ENCODE results near the gene CPLX3.

Gene CPLX3

DNA sequence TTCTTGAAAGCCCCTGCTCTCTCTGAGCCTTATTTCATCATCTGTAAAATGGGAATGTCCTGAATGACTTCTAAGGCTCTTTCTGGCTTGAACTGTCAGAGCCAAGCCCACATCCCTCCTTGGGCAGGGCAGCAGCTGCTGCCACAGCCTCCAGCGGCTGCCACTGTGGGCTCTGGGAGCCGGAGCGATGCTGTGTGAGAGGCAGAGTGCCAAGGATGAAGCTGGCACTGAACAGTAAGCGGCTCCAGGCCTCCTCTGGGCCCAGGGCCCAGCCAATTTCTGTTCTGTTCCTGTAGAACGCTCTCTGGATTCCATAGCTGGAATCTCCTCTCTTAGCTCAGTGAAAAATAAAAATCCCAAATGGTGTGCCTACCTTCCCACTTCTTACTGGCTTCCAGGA, 4.4 kb downstream of the CPLX3 start:
- DNase-seq = peak; percentile 14

- no peak for DNase-seq
Measured at GRCh38 chr15:74831813-74832495, 5.5 kb downstream of the CPLX3 start.

DNA sequence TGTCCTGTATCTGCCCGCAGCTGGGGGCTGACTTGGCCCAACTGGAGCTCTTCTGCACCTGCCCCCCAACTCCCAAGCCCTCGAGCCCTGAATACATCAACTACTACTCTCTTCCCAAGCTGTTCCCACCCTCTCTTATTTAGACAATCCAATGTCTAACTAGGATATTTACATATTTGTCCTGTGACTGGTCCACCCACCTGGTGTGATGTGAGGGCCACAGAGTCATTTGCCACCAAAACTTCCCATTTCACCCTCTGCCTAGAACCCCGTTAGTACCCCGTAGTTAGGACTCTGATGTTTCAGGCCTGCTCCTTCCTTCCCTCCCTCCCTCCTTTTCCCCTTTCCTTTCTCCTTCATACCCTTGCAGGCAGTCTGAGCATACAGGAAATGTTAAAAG, 6.4 kb downstream of the CPLX3 start:
- no peak for DNase-seq

GRCh38 chr15:74833376-74834107, 7.1 kb downstream of the CPLX3 start:
- peak; percentile 24 for DNase-seq

GRCh38 chr15:74835312-74835823, 8.9 kb downstream of the CPLX3 start:
- peak; percentile 57 for DNase-seq

- DNase-seq = no peak
Measured at GRCh38 chr15:74836846-74837245, 10.4 kb downstream of the CPLX3 start.

DNA sequence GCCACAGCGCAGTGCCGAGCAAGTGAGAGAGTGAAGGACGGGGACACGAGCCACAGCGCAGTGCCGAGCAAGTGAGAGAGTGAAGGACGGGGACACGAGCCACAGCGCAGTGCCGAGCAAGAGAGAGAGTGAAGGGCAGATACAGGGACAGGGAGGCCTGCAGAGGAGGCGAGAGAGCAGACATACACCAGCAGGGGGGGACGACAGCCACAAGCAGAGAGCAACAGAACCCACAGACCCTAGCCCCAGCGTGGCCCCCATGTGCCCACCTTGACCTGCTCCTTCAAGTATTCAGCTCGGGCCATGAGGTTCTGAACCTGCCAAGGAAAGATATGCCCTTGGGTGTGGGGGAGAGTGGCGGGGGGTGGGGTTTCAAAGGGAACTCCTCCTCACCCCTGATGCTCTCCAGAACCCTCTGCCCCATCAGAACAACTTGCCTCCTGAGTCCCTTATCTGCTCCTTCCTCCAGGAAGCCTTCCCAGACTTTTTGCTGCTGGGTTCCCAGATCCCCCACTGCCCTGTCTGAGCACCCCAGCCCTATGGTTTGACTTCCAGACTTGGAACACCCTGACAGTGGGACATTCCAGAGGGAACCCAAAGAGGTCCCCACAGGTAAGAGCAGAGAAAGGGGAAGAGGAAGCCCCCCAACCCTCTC, 11.2 kb downstream of the CPLX3 start:
- DNase-seq = no peak

DNA sequence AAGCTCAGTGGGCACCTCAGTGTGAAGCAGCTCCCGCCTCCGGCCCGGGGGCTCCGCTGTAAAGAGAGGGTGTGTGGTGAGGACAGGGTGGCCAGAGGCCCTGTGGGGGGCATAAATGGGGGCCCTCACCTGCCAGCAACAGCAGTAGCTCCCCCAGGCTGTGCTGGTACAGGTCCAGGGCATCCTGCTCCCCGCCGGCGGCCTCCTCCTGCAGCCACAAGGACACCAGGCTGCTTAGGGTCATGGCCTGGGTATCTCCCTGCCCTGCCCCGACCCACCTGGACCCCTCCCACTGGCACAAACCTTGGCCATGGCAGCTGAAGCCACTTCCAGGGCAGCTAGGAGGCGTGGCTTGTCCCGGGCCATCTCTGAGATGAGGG, 11.7 kb downstream of the CPLX3 start:
- no peak for DNase-seq

DNA sequence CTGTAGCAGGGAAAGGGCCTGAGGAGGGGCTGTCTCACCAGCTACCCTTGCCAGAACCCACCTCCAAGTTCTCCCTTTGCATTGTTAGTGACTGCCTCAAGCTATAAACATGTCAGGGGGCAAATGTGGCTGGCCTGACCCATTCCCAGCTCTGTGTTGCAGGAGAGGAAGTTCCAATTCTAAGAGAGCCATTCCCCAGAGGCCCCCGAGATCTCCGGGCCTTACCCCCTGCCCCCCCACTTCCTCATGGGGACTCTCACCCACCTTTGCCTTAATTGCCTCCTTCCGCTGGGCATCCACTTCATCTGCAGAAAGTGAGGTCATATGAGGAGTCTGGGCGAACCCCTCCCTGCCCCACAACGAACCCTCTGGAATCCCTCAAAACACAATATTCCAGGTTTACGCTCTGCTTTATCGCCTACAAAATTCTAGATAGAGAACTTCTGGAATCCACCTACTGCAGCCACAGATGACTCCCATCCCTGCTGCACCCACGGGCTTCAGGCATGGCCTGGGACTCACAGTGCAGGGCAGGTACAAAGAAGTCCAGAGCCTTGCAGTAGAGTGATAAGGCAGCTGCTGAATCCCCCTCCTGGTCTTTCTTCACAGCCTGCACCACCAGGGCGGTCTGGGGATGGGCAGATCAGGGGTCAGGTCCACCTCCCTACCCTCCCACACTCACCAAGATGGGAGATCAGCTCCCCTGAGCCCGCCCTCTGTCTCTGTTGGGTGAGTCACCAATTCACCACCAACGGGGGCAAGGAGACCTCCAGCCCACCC, 12.5 kb downstream of the CPLX3 start:
- no peak for DNase-seq

DNA sequence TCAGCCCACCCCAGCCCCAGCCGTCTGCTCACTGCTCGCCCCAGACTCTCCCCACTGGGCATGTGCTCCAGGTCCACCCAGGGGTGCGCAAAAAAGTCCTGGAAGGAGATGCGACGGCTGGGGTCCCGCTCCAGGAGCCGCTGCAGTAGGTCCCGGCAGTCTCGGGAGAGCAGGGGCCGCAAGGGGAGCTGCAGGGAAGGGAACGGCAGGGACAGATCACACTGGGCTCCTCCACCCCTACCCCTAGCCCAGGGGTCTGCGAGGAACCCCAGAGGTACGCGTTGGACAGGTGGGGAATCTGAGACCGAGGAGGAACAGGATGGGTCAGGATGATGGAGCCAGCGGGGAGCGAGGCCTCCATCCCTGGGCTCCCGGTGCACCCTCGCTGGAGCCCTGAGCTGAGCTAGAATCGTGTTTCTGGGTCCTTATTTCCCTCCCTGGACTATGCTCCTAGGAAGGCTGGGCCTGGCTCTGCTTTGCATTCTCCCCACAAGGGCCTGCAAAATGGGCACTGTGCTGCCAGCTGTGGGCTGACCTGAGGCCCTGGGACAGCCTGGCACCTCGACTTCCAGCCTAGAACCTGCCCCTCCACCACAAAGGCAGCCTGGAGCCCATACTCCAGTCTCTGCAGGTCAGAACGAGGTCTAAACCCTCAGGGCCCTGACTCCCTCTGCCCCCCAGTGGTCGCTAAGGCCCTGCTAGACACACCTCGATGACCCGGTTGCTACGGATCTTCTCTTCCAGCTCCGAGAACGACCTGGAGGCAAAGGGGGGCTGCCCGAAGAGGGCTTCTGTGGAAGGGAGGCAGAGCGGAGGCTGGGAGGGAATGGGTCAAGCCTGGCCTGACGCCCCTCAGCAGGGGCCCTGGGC, 13.3 kb downstream of the CPLX3 start:
- DNase-seq = no peak

DNA sequence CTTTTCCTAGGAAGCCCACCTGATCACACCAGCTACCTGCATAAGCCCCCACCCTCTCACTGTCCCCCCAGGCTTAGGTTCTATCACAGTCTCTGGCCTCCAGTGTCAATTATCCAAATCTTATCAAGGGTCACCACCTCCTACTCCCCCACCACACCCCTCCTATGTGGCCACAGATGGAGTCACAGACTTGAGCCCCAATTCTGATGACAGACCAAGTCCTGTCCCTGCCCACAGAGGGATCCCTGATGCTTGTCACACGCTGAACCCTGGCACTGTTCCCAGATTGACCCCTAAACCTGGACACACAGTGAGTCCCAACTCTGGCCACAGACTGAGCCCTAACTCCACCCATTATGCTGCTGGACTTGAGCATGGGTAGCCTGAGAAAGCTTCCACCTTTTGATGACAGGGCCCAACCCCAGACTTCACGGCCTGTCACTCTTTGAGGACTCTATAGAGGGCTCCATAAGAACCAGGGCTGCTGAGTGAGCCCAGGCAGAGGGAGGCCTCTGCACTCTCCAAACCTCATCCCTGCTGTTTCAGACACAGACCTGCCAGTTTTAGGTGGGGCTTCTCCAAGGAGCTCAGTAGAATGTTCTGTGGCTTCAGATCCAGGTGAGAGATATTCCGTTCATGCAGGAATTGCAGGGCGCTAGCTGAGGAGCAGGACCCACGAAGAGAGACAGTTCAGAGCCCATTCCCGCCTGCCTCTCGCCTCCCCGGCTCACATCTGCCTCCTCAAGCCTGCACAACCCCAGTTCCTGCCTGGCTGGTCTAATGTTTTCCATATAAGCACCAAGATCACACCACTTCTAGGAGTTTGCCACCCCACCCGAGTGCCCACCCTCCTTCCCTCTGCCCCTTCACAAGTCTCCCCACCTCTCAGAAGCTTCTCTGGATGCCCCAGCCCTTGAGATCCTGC, 14.7 kb downstream of the CPLX3 start:
- DNase-seq = no peak

- DNase-seq = no peak
Measured at GRCh38 chr15:74841891-74842373, 15.5 kb downstream of the CPLX3 start.

DNA sequence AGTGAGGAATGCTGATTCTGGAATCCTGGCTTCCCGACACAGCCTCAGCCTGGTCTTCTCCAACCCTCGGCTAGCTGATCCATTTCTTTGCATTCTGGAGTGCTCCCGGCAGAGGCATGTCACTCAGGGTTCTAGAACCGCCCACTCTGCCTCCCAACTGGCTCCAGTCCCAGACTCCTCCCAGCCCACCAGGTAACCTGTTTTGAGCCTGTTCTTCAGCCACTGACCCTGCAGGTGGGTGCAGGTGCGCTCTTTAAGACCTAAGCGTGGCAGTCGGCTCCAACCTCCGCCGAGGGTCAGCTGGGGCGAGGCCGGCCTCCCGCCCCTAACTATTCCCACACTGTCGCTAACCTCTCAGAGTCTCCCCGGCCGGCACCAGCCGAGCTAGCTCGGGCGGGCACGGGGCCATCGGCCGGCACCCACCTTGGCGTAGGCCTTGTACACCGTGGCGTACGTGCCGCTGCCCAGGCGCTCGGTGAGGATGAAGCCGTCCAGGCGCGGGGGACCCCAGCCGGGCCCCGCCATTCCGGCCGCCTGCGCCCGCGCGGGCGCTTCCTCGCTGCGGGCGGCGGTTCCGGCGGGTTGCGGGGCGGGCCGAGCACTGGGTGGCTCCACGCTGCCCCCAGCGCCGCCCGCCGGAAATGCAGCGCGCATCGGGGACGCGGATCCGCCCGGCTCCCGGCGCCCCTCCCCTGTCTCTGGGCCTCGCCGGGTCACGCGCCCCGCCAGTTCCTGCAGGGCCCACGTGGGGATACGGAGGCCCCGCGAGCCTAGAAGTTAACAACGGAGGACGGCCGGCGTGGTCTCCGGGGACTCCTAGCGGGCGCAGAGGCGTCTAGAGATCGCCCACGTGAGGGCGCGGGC, 16.4 kb downstream of the CPLX3 start, which contains the start of gene ULK3:
Gene ULK3, minus strand, starts transcription at position 576 of the 864 bp plus-strand sequence. Its CDS starts 51 bp downstream, at position 525.
- DNase-seq = peak; percentile 90

DNA sequence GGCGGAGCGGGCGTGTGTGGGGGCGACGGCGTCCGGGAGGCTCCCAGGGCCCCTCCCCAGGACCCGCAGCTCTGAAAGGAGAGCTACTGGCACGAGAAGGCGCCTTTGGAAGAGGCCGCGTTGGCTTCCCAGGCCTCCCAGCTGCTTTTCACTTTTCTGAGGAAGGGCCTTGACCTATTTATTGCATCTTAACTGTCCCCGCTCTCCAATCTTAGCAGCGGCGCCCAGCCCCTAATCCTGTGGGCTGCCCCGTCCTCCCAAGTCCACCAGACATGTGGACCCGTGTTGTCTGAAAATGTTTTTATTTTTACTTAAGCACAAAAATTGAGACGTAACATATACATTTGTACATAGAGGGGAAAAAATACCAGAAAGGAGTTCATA, 17.0 kb downstream of the CPLX3 start:
- no peak for DNase-seq

DNA sequence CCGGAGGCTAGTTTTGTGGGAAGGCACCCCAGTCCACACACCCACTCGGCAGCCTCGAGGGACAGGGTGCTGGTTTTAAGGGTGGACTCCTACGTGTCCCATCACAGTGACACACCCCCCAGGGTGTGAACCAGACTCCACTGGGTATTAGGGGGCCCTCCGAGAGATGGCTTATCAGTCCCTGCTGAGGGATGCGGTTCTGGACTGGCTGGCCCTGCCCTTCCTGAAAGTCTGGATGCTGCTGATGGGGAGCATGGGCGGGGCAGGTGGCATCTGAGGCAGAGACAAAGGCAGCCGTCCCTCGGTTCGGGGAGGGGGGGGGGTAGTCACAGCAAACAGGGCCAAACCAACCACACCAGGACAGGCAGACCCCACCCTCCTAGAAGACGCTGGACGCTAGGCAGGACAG, 17.5 kb downstream of the CPLX3 start:
- DNase-seq = no peak

DNA sequence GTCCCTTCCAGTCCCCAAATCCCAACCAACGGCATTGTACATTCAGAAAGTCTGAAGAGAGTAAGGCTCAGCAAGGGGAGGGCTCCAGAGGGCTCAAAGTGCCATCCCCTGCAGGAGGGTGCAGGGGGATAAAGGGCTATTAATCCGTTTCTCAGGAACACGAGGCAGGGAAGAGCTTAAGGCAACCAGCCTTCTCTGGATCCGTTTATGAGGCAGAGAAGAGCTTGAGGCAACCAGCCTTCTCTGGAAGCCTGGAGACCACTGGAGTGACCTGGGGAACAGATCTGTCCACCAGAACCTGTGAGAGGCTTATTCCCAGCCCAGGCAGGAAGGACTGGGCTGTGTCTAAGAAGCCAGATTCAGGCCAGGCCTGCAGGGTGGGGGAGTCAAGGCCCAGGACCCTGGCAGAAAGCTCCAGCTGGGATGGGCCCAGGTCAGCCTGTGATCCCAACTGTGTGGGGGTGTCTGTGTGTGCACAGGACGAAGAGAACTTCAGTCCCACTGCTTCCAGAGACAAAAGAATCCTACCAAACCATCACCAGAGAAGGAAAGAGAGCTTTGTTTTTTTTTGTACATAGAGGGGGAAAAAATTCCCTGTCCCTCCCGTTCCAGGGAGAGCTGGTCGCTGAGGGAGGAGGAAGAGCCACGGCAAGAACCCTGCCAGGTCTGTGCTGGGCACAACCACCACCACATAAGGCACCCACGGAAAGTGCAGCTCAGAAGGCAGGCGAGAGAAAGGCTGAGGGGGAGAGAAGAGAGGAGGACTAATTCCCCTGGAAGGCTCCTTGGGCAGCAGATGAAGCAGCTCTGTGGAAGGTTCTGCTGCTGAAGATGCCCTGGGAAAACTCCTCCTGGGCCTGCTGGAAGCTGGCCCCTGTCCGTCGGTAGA, 18.1 kb downstream of the CPLX3 start:
- DNase-seq = no peak

- DNase-seq = no peak
Measured at GRCh38 chr15:74845208-74845568, 18.8 kb downstream of the CPLX3 start.

- DNase-seq = no peak
Measured at GRCh38 chr15:74845581-74845980, 19.2 kb downstream of the CPLX3 start.

DNA sequence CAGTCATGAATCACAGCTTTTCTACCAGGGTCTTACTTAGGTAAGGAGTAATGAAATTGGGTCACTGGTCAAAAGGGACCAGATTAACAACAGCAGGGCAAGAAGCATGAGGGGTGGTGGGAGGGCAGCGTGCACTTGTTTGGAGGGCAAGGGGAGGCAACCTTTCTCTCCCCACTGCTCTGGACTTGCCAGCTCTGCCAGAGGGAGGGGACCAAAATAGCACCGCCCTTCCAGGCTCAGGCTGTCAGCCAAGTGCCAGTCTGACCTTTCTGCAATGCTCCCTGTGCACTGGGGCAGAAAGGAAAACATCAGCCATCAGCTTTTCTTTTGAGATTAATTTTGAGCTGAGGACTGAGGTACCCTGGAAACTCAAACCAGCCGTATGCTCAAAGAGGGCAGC, 21.0 kb downstream of the CPLX3 start:
- DNase-seq = no peak
